Cardiac fibroblast (primary cell): ENCODE results near the gene KCNB1.

ENCODE experiments used
- DNase-seq, 2 donors: peaks; one replicate each; pipeline versions ENCODE4 v3.0.0 to v3.0.0-alpha.2; 2010; ENCODE audit warnings: low read depth in 2 of 2
- H3K4me3 ChIP-seq, 2 donors: replicated peaks in 1 of 2; 1 replicate in 1 of 2; 2 replicates in 1 of 2; pipeline ENCODE4 v1.5.1; 2011; ENCODE audit warnings: low read depth in 2 of 2, low read length in 2 of 2, mild to moderate bottlenecking in 2 of 2, moderate library complexity in 1 of 2
- CTCF ChIP-seq: IDR thresholded peaks from one replicate; pipeline ENCODE4 v1.5.1; 2011; ENCODE audit warnings: low read depth, mild to moderate bottlenecking, low read length, inconsistent platforms

Gene KCNB1

DNA sequence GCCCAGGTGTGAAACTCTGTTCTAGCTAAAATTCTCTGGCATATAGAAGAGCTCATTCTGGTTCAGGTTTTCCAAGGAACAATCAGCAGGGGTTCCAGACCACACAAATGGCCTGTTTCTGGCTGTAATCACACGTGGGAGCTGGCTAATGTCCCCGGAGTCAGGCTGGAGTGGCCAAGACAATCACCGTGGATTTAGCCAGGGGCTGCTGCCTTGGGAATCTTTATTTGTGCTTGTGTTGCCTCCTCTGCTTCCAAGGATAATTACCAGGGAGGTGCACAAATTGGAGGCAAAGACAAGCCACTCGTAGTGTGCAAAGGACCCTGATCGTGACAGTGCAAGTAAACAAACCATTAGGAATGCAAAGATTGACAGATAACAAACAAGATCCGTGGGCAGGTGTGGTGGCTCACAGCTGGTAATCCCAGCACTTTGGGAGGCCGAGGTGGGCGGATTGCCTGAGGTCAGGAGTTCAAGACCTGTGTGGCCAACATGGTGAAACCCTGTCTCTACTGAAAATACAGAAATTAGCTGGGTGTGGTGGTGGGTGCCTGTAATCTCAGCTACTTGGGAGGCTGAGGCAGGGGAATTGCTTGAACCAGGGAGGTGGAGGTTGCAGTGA is 77.3 kb downstream of the KCNB1 start:
- no peak overlapping the region for H3K4me3 ChIP-seq
- no peak for DNase-seq
- no peak for TF ChIP-seq CTCF

DNA sequence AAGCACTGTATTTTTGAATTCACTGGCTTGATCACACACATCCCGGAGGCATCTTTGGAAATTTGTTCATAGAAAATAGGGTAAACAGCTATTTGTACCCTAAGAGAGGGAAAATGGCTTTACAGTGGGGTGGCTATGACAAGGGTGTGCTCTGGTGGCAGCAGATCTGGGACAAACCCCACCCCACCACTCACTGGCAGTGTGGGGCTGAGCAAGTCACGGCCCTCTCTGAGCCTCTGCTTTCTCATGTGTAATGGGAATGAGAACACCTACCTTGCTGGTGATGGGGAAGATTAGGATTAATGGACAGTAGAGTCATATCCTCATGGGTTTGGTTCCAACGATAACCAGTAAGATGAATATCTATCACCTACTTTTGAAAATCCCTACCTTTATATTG is 78.0 kb downstream of the KCNB1 start:
- H3K4me3 ChIP-seq = no peak overlapping the region
- DNase-seq = no peak
- no peak for TF ChIP-seq CTCF

- DNase-seq = no peak
- no peak for TF ChIP-seq CTCF
- no peak overlapping the region for H3K4me3 ChIP-seq
Observed at GRCh38 chr20:49403911-49404310, 78.6 kb downstream of the KCNB1 start.

DNA sequence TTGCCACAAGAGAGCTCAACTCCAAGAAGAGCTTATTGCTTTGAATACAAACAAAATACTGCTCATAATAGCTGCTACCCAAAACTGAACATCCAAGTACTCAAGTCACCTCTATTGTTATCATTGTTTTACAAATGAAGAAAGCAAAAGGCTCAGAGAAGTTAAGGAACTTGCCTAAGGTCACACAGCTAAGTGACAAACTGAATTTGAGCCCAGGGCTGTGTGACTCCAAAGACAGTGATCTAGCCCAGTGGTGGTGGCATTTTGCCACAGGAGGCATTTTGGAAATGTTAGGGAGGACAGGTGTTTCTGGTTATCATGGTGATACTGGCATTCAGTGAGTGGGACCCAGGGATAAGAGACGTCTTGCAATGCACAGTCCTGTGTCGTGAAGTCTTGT is 79.5 kb downstream of the KCNB1 start:
- no peak overlapping the region for H3K4me3 ChIP-seq
- no peak for TF ChIP-seq CTCF
- no peak for DNase-seq

DNA sequence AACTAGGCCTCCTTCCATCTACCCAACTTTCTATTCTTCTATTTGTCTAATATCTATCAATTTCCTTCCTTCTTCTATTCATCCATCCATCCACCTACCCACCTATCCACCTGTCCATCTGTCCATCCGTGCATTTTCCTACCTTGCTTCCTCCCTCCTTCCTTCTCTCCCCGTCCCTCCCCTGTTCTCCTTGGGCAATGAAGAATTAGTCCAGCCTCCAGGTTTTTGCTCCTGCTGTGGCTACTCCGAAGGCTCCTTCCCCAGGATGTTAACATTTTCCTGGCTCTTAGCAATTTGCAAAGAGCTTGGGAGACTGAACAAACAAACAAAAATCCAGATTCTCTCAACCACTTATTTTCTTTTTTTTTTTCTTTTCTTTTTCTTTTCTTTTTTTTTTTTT is 81.6 kb downstream of the KCNB1 start:
- no peak overlapping the region for H3K4me3 ChIP-seq
- TF ChIP-seq CTCF = no peak
- DNase-seq = peak; percentile 15 to 52

DNA sequence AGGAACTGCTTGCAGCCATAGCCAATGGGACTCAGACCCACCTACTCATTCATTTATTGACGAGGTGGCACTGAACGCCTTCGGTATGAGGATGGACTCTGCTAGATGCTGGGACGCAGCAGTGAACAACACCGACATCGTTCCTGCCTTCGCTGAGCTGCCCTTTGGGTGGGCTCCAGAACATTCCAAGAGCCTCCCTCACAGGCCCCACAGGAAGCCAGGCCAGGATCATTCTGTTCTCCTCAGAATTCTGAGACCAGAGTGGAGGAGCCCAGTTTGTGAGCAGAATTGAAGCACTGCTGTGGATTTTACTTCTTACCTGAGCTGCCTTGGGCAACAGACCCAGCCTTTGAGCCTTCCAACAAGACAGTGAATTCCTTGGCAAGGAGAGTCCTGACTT is 82.1 kb downstream of the KCNB1 start:
- H3K4me3 ChIP-seq = no peak overlapping the region
- TF ChIP-seq CTCF = no peak
- peak; percentile 25 to 62 for DNase-seq

DNA sequence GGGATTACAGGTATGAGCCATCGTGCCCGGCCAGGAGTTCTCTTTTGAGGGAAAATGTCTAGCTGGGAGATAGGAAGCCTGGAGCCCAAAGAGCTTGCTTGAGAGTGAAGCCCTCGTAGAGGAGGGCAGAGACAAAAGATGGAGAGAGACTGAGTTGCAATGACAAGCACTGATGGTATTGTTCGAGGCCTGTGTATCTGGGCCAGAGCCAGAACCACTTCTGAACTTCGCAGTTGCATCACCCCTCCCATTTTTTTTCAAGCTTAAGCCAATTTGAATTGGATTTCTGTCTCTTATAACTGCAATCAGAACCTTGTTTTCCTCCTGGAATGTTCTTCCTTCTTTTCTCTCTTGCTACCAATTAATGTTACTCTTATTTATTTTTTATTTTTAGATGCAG is 83.1 kb downstream of the KCNB1 start:
- no peak for TF ChIP-seq CTCF
- DNase-seq = peak; percentile 51 to 59
- no peak overlapping the region for H3K4me3 ChIP-seq
